Measurements from ENCODE around the gene PCDHGA10.

PCDHGA10 gene

DNA sequence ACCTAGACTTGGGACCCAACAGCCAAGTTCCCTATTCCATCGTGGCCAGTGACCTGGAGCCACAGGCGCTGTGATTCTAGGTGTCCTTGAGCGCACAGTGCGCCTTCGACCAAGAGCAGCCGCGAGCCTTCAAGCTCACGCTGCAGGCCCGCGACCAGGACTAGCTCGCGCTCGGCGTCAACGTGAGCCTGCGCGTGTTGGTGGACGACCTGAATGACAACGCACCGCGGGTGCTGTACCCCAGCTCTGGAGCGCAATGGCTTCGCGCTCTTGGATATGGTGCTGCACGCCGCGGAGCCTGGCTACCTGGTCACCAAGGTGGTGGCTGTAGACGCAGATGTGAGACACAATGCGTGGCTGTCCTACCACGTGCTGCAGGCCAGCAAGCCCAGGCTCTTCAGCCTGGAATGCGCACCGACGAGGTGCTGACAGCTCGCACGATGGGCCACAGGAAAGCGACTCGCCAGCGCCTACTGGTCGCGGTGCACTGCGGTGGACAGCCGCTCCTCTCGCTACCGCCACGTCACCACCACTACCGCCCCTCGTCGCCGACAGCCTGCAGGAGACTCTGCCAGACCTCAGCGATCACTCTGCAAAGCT lies 28.9 kb downstream of the PCDHGA10 start:
- TF ChIP-seq EP300 (IDR thresholded peaks at IDR 0.05; ENCODE audit: borderline replicate concordance) (no peak), TAF1 (IDR thresholded peaks at IDR 0.05; ENCODE audit: low read depth) (no peak), CEBPB (IDR thresholded peaks at IDR 0.05) (no peak), YY1 (IDR thresholded peaks at IDR 0.05; ENCODE audit: low read depth) (no peak), FOXM1 (IDR thresholded peaks at IDR 0.05; ENCODE audit: borderline replicate concordance, low read depth) (no peak), NFIC (IDR thresholded peaks at IDR 0.05) (no peak), TCF12 (IDR thresholded peaks at IDR 0.05; ENCODE audit: low read depth) (no peak), TEAD4 (IDR thresholded peaks at IDR 0.05) (no peak), REST (IDR thresholded peaks at IDR 0.05; ENCODE audit: low read depth) (no peak), CREB1 (IDR thresholded peaks at IDR 0.05; ENCODE audit: low read depth) (no peak), RAD21 (IDR thresholded peaks at IDR 0.05; ENCODE audit: low read depth) (no peak), ZBTB7A (IDR thresholded peaks at IDR 0.05; ENCODE audit: low read depth) (no peak), EGR1 (IDR thresholded peaks at IDR 0.05) (no peak)
- TF ChIP-seq, protein P1, sequence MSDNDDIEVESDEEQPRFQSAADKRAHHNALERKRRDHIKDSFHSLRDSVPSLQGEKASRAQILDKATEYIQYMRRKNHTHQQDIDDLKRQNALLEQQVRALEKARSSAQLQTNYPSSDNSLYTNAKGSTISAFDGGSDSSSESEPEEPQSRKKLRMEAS (IDR thresholded peaks at IDR 0.05): no peak
- TF ChIP-seq, protein P2, sequence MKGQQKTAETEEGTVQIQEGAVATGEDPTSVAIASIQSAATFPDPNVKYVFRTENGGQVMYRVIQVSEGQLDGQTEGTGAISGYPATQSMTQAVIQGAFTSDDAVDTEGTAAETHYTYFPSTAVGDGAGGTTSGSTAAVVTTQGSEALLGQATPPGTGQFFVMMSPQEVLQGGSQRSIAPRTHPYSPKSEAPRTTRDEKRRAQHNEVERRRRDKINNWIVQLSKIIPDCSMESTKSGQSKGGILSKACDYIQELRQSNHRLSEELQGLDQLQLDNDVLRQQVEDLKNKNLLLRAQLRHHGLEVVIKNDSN (IDR thresholded peaks at IDR 0.05): no peak

DNA sequence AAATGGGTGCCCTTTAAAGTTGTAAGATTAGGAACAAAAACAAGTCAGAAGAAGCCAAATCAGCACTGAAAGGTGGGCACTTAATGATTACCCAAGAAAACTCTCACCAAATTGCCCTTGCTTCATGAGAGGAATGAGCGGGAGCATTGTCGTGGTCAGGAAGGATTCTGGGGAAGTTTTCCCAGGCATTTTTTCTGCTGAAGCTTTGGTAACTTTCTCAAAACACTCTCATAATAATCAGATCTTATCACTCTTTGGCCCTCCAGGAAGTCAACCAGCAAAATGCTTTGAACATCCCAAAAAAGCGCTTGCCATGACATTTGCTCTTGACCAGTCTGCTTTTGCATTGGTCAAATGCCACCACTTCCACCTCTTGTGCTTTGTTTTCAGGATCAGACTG lies 52.6 kb downstream of the PCDHGA10 start:
- TF ChIP-seq EP300 (IDR thresholded peaks at IDR 0.05; ENCODE audit: borderline replicate concordance) (no peak), CREB1 (IDR thresholded peaks at IDR 0.05; ENCODE audit: low read depth) (no peak), RAD21 (IDR thresholded peaks at IDR 0.05; ENCODE audit: low read depth) (no peak), YY1 (IDR thresholded peaks at IDR 0.05; ENCODE audit: low read depth) (no peak), ZBTB7A (IDR thresholded peaks at IDR 0.05; ENCODE audit: low read depth) (no peak), FOXM1 (IDR thresholded peaks at IDR 0.05; ENCODE audit: borderline replicate concordance, low read depth) (no peak), TAF1 (IDR thresholded peaks at IDR 0.05; ENCODE audit: low read depth) (no peak)
- TF ChIP-seq, protein P2 (IDR thresholded peaks at IDR 0.05): no peak
